ENCODE data around the gene CDHR1.

CDHR1 gene

GRCh38 chr10:84173501-84173929 lies 20.8 kb upstream of the CDHR1 start, which contains the start of gene GPR15LG:
GPR15LG (plus strand) TSS chr10:84173801; CDS start chr10:84173852, 51 bp downstream.
- H3K4me3 ChIP-seq (replicated peaks in 1 of 2; ENCODE audit: low read depth in 2 of 2, low read length in 2 of 2): no peak within 1 kb of the TSS
- no peak for TF ChIP-seq CTCF (IDR thresholded peaks at IDR 0.05; ENCODE audit: low read depth, low read length)
- DNase-seq (ENCODE audit: low read depth in 2 of 2): no peak

- no peak for DNase-seq (ENCODE audit: low read depth in 2 of 2)
- H3K4me3 ChIP-seq (replicated peaks in 1 of 2; ENCODE audit: low read depth in 2 of 2, low read length in 2 of 2): no peak overlapping the region
- no peak for TF ChIP-seq CTCF (IDR thresholded peaks at IDR 0.05; ENCODE audit: low read depth, low read length)
Observed at GRCh38 chr10:84175436-84175835, 18.9 kb upstream of the CDHR1 start.

- DNase-seq (ENCODE audit: low read depth in 2 of 2): no peak
- no peak for TF ChIP-seq CTCF (IDR thresholded peaks at IDR 0.05; ENCODE audit: low read depth, low read length)
- H3K4me3 ChIP-seq (replicated peaks in 1 of 2; ENCODE audit: low read depth in 2 of 2, low read length in 2 of 2): no peak overlapping the region
Observed at GRCh38 chr10:84176351-84176750, 18.0 kb upstream of the CDHR1 start.

GRCh38 chr10:84176836-84177474 lies 17.4 kb upstream of the CDHR1 start:
- no peak overlapping the region for H3K4me3 ChIP-seq (replicated peaks in 1 of 2; ENCODE audit: low read depth in 2 of 2, low read length in 2 of 2)
- no peak for DNase-seq (ENCODE audit: low read depth in 2 of 2)
- TF ChIP-seq CTCF (IDR thresholded peaks at IDR 0.05; ENCODE audit: low read depth, low read length): no peak

GRCh38 chr10:84177541-84178141 lies 16.7 kb upstream of the CDHR1 start:
- no peak for TF ChIP-seq CTCF (IDR thresholded peaks at IDR 0.05; ENCODE audit: low read depth, low read length)
- no peak for DNase-seq (ENCODE audit: low read depth in 2 of 2)
- H3K4me3 ChIP-seq (replicated peaks in 1 of 2; ENCODE audit: low read depth in 2 of 2, low read length in 2 of 2): no peak overlapping the region

- DNase-seq (ENCODE audit: low read depth in 2 of 2): no peak
- no peak overlapping the region for H3K4me3 ChIP-seq (replicated peaks in 1 of 2; ENCODE audit: low read depth in 2 of 2, low read length in 2 of 2)
- no peak for TF ChIP-seq CTCF (IDR thresholded peaks at IDR 0.05; ENCODE audit: low read depth, low read length)
Observed at GRCh38 chr10:84178160-84178609, 16.2 kb upstream of the CDHR1 start.
